HG02642 (cell line): ENCODE results near the gene SCNN1B.

Experiments used
- ATAC-seq: cut with Tn5 transposase; IDR thresholded peaks from one replicate; pipeline ENCODE4 v1.9.1; 2021; ENCODE audit warnings: mild to moderate bottlenecking; ENCODE audit not compliant: unreplicated experiment, poor library complexity

Gene SCNN1B

DNA sequence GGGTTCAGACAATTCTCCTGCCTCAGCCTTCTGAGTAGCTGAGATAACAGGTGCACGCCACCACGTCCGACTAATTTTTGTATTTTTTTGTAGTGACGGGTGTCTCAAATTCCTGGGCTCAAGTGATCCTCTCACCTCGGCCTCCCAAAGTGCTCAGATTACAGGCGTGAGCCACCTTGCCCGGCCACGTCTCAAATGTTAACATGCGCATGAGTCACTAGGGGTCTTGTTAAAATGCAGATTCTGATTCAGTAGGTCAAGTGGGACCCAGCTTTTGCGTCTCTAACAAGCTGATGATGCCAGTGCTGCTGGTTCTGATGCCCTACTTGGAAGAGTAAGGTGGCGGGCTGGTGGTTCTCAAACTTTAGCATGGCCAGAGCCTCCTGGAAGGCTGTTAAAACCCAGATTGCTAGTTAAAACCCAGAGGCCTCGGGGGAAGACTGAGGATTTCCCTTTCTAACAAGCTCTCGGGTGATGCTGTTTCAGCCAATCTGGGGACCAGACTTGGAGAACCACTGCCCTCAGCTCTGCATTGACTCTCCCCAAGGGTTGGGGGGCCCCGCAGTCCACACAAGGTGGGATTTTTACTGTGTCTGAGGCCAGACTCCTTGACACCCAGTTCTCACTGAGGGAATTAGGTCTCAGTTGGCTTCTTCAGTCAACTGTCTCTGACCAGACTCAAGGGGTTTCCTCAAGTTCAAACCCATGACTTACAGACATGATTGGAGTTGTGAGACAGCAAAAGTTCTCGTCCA lies 17.9 kb downstream of the SCNN1B start:
- ATAC-seq: no peak

DNA sequence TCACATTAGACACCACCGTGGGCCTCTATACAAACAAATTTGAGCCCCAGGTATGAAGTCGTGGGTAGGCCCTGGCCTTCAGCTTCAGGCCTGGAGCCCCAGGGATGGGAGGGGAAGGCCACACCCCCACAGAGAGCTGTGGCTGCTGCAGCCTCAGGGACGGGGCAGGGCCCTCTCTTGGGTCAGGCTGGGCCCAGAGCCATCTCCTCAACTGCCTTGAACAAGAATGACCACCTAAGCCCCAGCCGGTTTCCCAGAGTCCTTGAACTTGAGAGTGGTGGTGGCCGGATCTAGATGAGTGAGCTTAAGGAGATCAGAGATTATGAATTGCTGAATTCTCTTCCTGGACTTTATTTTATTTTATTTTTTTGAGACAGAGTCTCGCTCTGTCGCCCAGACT lies 18.6 kb downstream of the SCNN1B start:
- ATAC-seq: no peak

DNA sequence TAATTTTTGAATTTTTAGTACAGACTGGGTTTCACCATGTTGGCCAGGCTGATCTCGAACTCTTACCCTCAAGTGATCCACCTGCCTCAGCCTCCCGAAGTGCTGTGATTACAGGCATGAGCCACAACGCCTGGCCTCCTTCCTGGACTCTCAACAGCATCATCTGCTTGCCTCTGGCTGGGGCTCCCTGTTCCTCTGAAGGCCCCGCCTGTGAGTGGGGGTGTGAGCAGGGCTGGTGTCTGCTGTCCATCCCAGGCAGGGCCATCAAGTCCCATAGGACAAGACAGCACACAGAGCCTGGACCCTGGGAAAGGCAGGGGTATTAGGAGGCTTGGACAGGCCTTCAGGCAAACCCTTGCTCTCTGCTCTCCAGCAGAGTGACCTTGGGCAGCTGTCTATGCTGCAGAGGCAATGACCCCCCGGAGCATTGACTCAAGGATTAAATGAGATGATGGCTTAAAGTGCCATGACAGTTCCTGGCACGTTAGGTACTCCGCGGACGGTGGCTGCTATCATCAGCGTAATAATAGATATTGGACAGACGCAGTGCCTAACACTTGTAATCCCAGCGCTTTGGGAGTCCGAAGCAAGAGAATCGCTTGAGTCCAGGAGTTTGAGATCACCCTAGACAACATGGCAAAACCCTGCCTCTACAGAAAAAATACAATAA lies 19.2 kb downstream of the SCNN1B start:
- ATAC-seq: no peak

DNA sequence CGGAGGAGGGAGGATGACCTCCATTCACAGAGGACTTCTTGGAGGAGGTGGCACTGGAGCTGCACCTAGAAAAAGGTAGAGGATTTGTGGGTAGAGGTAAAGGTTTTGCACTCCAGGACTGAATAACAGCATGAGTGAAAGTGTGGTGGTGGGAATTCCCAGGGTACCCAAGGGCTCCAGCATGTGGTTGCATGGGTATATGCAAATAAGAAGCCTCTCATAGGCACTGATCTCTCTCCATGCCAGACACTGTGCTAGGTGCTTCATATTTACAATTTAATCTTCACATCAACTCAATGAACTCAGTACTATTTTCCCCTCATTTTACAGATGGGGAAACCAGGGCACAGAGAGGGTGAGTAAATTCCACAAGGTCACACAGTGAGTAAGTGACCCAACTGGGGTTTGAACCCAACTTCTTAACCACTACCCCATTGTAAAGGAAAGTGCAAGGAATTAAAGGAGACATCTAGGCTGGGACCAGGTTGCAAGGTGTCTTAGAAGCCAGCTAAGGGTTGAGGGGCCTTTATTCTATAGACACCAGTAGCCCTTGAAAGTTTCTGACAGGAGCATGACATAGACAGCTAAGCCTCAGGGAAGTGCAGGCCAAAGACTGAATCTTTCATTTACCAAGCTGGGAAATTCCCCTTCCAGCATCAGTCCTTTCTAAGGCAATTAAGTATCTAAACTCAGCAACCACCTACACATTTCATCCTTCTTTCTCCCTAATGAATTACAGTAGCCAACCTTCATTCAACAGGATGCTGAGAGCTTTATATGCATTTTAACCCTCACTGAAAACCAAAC lies 21.3 kb downstream of the SCNN1B start:
- ATAC-seq: no peak

DNA sequence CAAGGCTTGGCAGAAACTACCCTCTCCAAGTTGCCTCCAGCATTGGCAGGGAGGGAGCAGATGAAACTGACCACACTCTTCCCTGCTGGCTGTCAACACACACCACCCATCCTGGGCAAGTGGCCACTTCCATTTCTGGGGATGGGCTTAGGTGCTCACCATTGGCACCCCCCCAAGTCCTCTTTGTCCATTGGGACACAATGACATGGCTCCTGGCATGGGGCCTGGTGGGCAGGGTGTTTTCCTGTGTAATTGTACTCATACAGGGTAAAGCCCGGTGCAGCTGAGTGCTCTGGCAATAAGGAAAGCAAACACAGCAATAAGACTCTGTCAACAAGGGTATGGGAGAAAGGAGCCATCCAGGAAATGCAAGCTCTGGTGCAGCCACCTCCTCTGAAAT lies 22.6 kb downstream of the SCNN1B start:
- no peak for ATAC-seq

DNA sequence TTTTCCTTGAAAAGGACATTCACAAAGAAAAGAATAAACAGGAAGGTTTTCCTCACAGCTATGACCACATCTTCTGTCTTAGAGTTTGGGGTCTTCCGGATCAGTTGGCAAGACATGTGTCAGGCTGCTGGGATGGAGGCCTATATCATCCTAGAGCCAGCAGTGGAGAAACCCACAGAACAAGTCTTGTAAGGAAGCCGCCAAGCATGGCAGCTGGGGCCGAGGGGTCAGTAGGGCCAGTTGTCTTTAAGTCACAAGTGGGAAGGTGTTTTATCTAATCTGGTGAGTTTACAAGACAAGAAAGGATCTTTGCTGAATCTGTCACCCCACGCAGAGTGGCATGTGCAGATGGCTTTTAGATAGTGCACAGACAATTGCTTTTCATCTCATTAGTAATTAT lies 25.7 kb downstream of the SCNN1B start:
- ATAC-seq: no peak

DNA sequence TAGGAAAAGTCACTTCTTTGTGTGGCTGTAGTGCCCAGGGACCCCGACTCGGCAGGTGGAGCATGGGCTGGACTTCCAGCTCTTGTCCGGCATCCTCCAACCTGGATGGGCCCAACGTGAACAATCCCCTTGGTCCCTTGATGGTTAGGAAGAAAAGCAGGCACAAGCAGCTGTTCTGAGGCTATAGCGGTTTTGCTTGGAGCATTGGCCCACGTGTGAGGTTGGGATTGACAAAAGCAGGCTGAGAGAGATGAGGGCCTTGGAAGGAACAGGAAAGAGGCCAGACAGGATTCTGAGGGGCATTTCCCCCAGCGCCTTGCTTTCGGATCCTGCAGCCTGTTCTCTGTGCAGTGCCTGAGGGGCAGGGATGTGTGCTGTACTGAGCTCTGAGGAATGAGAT lies 28.1 kb downstream of the SCNN1B start:
- no peak for ATAC-seq

DNA sequence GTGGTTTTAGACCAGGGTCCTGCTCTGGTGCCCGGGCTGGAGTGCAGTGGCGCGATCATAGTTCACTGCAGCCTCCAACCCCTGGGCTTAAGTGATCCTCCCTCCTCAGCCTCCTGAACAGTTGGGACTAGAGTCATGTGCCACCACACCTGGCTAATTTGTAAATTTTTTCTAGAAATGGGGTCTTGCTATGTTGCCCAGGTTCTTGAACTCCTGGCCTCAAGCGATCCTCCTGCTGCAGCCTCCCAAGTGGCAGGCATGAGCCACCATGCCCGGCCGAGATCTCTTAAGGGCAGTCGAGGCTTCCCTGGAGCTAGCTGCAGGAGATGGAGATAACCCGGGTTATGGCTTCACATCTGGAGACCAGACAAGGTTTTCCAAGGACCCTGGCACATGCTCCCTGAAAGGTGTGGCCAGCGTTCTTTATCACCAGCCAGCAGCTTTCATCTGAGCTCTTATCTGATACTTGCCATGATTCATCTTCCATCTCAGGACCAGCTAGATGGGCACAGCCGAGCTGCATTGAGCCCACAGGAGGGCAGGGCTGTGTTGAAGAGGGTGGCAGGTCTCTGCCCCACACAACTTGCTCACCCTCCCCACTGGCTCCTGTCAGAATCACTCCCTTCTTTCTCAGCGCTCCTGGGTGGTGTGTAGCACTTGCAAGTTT lies 28.6 kb downstream of the SCNN1B start:
- ATAC-seq: no peak

DNA sequence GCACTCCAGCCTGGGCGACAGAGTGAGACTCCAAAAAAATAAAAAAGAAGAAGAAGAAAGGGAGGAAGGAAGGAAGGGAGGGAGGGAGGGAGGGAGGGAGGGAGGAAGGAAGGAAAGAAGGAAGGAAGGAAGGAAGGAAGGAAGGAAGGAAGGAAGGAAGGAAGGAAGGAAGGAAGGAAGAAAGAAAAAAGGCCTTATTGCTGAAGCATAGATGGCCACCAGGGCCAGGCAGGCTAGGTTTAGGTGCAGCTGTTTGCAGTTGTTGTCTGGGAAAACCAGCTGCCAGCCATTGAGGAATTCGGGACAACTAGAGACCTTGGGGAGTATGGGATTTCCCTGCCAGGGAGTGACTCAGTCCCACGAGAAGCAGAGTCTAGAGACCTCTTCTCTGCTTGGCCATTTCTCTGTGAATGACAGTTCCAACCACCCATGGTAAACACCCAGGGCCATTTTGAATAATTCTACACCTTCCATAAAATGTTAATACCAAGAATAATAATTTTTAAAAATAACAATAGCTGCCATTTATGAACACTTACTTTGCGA lies 31.0 kb downstream of the SCNN1B start:
- no peak for ATAC-seq

DNA sequence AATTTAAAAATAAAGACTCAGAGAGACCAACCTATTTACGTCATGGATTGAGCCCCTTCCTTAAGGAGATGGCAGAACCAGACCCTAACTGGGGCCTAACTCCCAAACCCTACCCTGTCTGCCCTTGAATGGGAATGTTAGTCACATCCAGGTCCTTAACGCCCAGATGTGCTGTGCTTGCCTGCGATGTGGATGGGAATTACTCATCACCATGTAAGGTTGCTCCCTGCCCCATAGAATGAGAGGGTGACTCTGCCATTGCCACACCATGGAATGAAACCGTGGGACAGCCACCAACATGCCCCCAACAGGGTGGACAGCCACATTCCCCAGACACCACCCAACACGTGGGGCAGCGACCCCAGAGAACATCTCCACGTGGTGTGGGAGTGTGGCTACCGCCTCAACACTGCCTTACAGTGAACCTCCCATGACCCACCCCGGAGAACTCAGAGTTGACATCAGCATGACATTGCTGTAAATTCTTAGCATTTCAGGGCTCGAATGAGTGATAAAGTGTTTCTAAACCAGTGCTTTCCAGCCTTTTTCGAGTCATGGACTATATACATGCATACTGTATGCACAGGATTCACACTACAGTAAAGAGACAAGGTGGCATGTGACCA lies 31.8 kb downstream of the SCNN1B start:
- ATAC-seq: no peak

DNA sequence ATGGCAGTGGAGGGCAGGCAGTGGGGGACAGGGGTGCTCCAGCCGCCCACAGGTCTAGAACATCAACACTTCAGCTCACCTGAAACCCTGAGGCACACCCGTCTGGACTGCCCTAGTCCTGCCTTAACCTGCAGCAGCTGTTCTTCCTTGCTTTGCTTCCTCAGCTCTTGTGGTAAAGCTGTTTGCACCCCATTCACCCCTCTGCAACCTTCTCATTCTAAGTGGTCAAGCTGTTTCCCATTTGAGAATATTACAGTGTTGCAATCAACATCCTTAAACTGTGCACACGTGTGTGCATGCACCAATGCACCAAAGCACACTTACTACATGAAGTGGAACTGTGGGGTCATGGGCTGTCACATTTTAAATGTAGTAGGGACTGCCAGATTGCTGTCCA lies 32.4 kb downstream of the SCNN1B start:
- peak; percentile 44 for ATAC-seq

DNA sequence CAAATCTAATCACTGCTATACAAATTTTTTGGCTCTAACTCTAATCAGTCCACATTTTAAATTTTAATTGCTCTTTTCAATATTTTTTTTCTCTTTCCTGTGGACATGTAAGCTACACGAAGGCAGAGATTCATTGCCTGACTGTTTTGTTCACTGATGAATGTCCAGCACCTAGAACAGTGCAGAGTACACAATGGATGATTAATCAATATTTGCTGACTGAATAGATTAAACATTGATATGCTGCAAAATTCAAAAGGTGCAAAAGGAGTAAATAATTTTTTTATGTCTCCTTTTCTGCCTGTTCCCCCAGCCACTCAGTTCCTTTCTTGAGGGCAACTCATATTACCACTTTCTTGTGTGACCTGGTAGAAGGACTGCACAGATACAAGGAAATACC lies 32.8 kb downstream of the SCNN1B start:
- ATAC-seq: no peak

DNA sequence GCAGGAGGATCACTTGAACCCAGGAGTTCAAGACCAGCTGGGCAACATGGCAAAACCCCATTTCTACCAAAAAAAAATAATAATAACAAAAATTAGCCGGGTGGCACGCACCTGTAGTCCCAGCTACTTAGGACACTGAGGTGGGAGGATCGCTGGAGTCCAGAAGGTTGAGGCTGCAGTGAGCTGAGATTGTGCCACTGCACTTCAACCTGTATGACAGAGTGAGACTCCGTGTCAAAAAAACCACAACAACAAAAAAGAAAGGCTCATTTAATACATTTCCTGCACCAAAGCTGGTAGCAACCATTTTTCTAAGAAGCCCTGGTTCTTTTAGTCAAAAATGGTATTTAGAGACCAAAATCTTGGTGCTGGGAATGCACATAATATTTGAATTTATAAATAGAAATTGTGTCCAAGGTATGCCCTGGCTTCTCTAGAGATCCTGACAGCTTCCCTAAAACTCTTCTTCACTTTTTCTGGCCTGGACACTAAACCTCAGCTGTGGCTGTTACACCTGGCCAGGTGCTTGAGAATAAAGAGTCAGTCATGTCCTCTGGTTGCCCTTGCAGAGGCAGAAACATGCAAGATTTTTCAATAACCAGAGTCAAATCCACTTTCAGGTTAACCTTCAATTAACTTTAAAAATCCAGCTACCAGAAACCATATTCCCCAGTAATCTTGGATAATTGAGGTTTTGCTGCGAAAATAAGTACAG lies 35.9 kb downstream of the SCNN1B start:
- no peak for ATAC-seq

DNA sequence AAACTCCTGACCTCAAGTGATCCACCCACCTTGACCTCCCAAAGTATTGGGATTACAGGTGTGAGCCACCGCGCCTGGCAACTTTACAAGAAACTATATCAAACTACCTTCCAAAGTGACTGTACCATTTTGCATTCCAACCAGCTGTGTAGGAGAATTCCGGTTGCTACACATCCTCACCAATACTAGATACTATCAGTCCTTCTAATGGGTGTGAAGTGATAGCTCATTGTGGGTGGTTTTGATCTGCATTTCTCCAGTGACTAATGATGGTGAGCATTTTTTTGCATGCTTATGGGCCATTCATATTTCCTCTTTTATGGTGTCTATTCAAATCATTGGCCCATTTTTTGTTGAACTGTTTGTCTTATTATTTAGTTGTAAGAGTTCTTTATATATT lies 37.7 kb downstream of the SCNN1B start:
- no peak for ATAC-seq

DNA sequence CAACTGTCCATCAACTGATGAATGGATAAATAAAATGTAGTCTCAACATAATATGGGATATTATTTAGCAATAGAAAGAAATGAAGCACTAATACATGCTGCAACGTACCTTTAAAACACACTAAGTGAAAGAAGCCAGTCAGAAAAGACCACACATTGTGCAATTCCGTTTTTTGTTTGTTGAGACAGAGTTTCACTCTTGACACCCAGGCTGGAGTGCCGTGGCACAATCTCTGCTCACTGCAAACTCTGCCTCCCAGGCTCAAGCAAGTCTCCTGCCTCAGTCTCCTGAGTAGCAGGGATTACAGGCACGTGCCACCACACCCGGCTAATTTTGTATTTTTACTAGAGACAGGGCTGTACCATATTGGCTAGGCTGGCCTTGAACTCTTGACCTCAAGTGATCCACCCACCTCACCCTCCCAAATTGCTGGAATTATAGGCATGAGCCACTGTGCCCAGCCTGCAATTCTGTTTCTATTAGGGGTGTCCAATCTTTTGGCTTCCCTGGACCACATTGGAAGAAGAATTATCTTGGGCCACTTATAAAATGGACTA lies 40.1 kb downstream of the SCNN1B start:
- ATAC-seq: no peak

DNA sequence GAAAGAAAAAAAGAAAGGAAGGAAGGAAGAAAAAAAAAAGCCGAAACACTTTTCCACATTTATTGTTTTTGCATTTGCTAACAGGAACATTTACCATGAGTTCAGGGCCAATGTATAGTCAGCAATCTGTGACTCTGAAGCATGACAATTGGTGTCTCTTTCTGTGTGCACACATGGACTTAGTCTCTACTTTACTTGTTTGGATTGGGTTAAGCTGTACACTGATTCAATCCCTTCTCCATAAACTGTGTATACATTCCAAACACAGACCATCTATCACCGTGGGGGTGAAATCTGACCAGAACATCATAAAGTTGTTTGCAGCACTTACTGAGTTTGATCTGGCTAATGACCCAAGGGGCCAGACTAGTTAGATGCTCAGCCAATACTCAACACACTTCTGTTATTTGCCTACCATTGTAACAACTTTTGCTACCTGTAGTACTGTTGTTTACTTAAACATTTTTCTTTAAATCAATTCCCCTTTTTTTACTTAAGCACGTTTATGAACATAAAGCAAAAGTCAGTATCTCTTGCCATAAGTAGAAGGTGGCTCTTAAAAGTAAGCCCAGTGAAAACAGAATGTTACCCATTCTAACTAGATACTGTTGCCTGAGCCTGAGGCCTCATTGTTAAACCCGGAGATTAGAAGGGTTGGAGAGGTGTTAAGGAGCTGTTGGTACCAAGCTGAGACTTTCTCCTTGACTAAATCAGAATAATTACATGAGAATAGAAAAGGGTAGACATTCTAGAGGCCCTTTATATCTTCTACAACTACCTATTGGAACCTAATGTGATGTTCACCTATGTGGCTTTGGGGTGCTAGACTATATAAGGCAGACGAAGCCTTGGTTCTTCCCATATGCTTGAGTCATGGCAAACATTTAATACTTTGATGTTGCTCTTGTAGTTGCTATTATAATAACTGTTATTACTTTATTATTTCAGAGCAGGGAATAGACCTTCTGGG lies 41.8 kb downstream of the SCNN1B start:
- no peak for ATAC-seq

DNA sequence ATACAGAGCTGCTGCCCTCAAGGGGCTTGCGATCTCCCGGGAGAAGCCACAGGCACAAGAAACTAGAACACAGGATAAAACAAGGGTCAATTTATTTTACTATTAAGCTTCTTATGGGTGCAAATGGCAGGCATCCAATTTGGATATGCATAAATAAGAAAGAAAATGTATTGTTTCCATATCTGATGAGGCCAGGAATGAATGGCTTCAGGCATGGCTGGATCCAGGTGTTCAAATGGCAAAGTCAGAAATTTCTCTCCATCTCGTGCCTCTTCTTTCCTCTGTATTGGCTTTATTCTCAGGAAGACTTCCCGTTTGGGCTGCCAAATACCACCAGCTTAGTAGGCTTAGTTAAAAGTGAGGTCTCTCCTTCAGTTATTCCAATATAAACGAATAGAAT lies 43.1 kb downstream of the SCNN1B start:
- ATAC-seq: no peak
